CD4-positive, alpha-beta T cell treated with Interleukin-12 subunit alpha and Interleukin-12 subunit beta, for 1 hour (primary cell): ENCODE results near the gene GFRA4.

ENCODE experiments used
- DNase-seq: peaks from one replicate; pipeline ENCODE4 v3.0.0-alpha.2; 2020

The GFRA4 gene

DNA sequence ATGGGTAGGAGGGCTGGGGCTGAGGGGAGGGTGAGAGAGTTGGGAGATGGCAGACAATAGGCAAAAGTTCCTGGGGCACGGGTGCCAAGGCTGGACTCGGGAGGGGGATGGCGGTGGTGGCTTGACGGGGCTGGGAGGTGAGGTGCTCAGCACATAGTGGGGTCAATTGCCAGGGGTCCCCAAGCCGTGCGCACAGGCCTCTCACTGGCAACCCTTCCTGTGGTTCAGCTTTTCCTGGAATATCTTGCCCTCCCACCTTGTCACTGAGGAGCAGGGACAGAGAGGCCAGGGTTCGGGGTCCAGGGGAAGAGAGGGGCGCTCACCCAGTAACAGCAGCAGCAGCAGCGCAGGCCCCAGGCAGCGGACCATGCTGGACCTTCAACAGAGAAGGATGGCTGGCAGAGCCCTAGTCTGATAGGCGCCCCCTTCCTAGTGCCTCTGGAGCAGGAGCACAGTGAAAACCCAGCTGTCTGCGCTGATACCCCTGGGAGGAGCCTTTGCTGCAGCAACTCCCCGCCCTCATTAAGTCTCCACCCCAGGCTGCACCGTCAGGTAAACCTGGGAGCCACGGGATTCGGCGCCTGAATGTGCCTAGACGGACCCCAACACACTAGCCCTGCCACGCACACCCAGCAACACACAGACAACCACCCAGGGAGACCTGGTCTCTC is at the start of gene GFRA4:
GFRA4 (minus strand) TSS at position 369 of the 671 bp plus-strand sequence; CDS start at position 369, 0 bp downstream.
- no peak for DNase-seq

DNA sequence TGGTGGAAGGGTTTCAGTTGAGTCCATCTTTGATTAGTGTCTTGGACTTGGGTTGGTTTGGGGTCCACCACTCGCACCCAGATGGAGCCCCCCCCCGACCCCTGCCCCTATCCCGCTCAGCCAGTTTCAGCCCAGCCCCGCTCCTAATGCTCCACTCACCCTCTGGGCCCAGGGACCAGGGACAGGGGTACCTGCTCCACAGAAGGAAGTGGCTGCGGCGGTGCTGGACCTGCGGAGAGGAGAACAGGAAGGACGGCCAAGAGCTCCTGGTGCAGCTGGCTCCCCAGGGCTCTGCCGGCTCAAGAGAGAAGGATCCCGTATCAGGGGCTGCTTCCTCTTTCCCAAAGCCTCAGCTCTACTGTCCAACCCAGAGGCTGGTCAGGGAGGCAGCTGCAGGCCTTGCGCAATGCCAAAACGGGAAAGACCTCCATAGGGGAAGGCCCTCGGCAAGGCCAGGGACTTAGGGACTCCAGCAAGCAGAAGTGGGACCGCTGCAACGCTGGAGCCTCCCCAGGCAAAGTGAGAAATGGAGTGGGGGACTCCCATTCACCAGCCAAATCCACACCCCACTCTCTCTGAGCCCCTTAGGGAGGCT is 49.2 kb upstream of the GFRA4 start, which contains the start of gene SIGLEC1:
SIGLEC1 (minus strand) TSS at position 322 of the 595 bp plus-strand sequence. CDS start 5,472 bp downstream, outside the sequence.
- DNase-seq: peak; percentile 17

DNA sequence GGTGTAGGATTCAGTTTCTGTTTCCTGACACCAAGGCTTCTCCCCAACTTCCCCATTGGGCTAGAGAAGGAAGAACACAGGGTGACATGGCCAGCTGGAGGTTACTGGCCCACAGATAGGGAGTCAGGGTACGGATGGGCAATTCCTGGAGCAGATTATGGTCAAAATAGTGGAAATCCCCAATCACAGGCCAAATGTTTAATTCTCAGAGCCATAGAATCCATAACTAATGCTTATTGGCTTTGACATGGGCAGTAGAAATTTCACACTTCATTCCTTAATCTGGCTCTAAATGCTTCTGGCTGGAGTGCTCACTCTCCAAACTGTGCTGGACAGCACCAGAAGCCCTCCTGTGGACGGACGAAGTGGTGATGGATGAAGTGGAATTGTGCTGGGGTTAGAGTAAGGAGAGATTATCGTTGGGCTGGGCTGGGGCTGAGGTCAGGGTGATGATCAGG is 48.3 kb upstream of the GFRA4 start:
- no peak for DNase-seq

DNA sequence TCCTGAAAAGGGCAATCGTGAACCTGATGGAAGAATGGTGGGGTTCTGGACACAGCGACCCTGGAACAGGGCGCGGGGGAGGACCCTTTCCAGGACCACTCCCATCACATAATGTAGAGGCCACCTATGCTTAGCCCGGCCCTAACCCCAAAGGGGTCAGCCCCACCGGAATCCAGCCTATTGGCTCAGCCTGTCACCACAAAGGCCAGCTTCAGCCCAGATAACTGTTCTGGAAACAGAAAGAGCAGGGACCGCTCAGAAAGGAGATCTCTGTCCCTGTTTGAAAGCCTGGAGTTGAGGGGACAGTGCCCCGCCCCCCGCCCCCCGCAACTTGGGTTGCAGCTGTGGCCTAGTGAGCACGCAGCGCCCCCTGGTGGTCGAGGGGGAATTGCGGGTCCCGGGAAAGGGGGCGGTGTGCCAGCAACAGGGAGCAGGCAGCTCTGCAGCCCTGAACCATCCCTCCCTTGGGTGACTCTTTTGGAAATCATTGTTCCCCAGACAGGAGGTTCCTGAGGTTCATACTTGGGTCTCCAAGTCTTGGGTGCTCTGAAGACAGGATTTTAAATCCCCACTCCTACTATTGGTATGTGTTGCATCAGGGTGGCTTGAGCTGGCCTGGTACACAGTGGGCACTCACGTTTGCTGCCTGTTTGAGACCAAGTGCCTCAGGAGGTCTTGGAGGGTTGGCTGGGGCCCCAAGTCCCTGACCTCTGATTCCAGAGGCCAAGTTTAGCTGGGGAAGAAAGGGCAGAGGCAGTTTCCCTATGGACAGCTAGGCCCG is 47.7 kb upstream of the GFRA4 start:
- DNase-seq: peak; percentile 69

DNA sequence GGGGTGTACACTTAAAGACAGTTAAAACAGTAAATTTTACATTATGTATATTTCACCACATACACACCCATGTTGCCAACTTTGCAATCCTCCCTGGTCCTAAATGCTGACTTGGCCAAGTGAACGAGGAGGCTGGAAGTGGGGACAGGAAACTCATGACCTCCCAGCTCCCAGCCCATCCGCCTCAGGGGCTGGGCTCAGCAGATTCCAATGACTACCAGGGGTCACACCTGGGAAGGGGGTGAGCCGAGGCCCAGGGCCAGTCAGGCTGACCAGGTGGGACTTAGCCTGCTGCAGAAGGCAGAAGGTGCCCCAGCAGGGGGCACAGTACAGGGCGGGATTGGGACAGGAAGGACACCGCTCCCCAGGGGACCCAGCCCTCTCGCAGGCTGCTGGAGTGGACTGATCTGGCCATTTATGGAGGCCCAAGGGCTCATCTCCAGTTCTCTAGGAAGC is 46.8 kb upstream of the GFRA4 start:
- DNase-seq: no peak

- no peak for DNase-seq
Measured at GRCh38 chr20:3707508-3707899, 44.3 kb upstream of the GFRA4 start.

- DNase-seq: no peak
Measured at GRCh38 chr20:3706774-3707507, 43.7 kb upstream of the GFRA4 start.

GRCh38 chr20:3705970-3706739 is 43.0 kb upstream of the GFRA4 start:
- no peak for DNase-seq

DNA sequence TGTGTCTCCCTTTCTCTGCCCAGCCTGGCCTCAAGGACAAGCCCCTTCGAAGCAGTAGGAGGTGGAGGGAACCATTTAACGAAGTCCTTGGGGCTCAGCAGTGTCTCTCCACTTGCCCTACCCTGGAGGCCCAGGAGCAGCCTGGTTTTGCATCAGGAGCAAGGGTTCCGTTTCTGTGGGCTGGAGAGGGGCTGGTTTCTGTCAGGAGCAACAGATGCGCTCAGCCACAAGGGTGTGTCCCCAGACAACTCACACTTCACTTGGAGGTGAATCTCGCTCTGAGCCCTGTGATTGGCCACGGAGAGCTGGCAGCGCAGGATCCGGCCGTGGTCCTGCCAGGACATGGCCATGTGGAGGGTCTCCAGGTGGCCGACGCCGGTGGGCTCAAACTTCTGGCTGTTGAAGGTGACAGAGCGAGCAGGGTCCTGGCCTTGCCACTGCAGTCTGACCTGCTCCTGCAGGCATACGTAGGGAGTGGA is 42.3 kb upstream of the GFRA4 start:
- no peak for DNase-seq

DNA sequence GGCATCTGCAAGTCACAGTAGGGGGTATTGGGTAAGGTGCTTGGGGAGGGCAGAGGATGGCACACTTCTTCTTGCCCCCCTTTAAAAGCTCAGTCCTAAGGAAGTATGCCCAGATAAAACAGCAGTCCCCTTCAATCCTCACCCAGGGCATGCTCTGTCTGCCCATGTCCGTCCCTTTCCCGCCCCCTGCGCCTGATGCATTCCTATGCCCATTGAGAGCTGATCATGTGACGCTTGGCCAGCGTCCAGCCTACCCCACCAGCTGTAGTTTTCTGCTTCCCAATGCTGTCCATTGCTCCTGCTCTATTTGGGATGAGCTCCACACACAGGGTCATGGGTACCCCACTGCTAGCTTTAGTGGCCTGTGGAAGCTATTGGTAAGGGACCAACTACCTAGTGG is 40.9 kb upstream of the GFRA4 start:
- DNase-seq: no peak

DNA sequence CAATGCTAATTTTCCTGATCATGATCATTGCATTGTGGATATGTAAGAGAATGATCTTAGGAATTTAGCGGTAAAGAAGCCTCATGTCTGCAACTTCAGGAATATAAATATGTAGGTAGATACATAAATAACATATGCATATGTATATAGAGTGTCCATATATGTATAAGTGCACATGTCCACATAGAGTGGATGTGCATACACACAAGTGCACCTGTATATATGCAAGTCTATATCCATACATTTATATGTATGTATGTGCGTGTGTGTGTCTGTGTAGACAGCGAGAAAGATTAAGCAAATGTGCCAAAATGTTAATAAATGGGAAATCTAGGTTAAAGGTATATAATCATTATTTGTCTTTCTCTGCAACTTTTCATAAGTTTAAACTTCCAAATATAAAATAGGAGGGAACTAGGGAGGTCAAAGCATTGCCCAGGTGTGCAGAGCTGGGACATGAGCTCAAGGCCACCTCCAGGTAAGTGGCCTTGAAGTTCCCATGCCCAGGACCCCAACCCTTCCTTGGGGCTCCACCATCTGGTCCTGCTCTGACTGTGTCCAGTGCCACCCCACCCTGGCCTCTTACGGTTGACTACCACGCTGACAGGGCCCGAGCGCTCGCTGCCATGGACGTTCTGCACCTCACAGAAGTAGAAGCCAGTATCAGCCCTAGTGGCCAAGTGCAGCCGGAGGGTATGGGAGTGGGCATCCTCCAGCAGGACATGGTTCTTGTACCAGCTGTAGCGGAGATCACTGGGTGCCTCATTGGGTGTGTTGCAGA is 39.6 kb upstream of the GFRA4 start:
- no peak for DNase-seq

GRCh38 chr20:3701061-3701998 is 38.1 kb upstream of the GFRA4 start:
- DNase-seq: no peak

DNA sequence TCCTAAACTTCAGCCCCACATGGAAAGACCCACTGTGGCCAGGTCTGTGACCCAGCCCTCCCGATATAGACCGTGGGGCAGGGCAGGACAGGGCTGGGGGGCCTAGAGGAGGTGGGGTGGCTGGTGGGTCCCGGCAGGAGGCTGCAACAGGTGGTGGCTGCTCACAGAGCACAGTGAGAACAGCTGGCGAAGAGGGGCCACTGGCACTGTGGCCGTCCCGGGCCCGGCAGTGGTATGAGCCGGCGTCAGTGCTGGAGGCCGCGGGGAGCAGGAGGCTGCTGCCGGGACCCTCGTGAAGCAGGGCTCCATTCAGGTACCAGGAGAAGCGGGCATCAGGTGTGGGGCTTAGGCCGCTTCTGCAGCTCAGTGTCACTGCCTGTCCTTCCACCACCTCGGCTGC is 35.8 kb upstream of the GFRA4 start:
- DNase-seq: no peak

GRCh38 chr20:3698591-3699001 is 35.4 kb upstream of the GFRA4 start:
- no peak for DNase-seq

DNA sequence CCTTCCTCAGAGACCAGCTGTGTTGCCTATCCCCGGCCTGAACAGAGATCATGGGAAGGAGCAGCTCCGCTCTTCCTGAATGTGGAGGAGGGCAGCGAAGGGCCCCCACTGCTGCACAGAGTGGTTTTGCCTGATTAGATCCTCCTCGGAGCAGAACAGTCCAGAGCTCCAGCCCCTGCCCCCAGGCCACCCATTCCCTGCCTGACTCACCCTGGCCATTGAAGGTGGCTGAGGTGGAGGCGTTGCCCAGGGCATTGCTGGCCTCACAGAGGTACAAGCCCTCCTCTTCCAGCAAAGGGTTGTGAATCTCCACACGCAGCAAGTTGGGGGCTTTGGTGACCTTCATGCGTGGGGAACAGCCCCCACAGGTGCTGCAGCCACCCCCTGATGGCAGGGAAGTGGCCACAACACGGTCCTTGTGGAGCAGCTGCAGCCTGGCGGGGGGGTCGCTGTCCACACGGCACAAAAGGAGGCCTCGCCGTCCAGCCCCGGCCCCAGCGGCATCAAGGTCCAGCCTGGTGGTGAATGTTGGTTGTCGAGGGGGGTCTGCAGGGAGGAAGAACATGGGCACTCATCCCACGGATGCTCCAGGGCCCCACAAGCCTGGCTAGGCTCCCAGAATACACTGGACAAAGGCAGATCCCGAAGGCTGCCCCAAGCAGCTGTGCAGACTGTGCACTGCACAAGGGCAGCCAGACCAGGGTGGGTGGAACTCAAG is 34.5 kb upstream of the GFRA4 start:
- DNase-seq: no peak

DNA sequence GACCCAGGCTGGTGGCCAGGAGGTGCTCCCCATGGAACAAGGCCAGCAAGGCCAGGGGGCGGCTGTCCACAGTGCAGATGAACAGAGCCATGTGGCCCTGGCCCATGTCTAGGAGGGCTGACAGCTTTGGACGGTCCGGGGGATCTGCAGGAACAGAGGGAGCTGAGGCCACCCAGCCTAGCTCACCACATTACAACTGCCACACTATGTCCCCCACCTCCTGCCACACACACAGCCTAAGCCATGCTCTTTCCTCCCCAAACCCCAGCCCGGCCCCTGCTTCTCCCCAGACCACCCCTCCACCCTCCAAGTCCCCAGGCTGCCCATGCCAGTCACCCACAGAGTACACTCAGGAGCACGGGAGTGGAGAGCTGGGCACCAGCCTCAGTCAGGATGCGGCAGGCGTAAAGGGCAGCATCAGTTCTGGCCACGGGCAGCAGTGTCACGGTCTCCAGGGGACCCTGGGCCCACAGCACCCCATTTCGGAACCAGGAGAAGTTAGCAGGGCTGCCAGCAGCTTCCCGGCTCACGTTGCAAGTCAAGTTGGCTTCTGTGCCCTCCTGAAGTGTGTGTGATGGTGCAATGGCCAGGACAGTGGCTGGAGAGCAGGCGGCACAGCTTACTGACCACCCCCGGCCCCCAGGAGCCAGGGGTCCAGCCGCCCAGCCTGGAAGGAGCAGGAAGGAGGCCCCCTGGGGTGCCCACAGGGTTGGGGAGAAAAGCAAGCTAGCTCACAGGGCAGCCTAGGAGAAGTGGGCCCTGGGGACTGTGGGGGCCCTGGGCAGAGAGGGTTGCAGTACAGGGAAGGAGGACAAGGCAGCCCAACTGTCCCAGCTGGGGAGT is 33.8 kb upstream of the GFRA4 start:
- DNase-seq: no peak

DNA sequence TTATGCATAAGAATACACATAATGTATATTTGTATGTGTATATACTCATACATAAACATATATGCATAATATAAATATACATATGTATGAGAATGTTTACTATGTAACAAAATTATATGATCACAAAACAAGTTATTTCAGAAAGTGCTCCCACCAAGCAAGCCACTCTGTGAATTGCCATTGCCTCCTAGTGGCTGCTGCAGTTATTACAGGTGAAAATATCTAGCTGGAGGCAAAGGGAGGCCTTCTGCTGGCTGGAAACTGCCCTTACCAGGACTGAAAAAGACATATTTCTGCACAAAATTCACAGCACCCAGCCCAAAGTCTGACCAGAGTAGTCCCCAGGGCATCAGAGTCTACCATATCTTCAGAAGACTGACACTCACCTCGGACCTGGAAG is 33.0 kb upstream of the GFRA4 start:
- DNase-seq: no peak

GRCh38 chr20:3694864-3695263 is 31.7 kb upstream of the GFRA4 start:
- no peak for DNase-seq
